Thyroid gland (tissue), 4 donors: Measurements from ENCODE around the gene THOC7. TPM values are rescaled to one million over a fixed set of nuclear protein-coding genes. Genes with fewer than 3 reads are reported as not detected.

ENCODE experiments used
- DNase-seq, 2 donors: peaks; one replicate each; pipeline ENCODE4 v3.0.0-alpha.2; 2019
- H3K27ac ChIP-seq, 3 donors: fragments of 200-600 bp; sonication (generic); 1 replicate in 2 of 3; 2 replicates in 1 of 3; pipeline ENCODE4 v1.5.1; 2016 to 2019; ENCODE audit warnings: mild to moderate bottlenecking in 1 of 3, moderate library complexity in 1 of 3
- H3K27me3 ChIP-seq: fragments of 200-600 bp; sonication (generic); one replicate; pipeline ENCODE4 v1.5.1; 2019
- H3K36me3 ChIP-seq, 2 donors: fragments of 200-600 bp; sonication (generic); one replicate each; pipeline ENCODE4 v1.5.1; 2016 to 2019
- H3K4me1 ChIP-seq, 2 donors: fragments of 200-600 bp; sonication (generic); one replicate each; pipeline ENCODE4 v1.5.1; 2017 to 2019
- H3K4me3 ChIP-seq, 3 donors: fragments of 200-600 bp; sonication (generic); replicated peaks in 1 of 3; 1 replicate in 2 of 3; 2 replicates in 1 of 3; pipeline ENCODE4 v1.5.1; 2016; ENCODE audit warnings: mild to moderate bottlenecking in 1 of 3
- H3K9me3 ChIP-seq: fragments of 200-600 bp; sonication (generic); one replicate; pipeline ENCODE4 v1.5.1; 2017
- POLR2A ChIP-seq, 2 donors: fragments of 450-650 bp; IDR thresholded peaks; one replicate each; pipeline ENCODE4 v1.6.1; 2017; ENCODE audit warnings: antibody characterized with exemption in 2 of 2, mild to moderate bottlenecking in 2 of 2, moderate library complexity in 1 of 2
- WGBS, 2 donors: methylation state at CpG; one replicate each; pipeline ENCODE4 v1.1.5; 2017; 5-methylcytosine and 5-hydroxymethylcytosine counted together
- intact Hi-C: fragments of 100-400 bp; cut with DNase I; formaldehyde crosslinking; loops from one replicate; pipeline ENCODE4 v1.15.1; 2023
- total RNA-seq, 4 donors: library from RNA; depleted of rRNA; stranded (reverse); fragments of >200 nt; gene quantifications; one replicate each; pipeline ENCODE4 v1.2.3, GENCODE V29; 2016
- TF ChIP-seq, protein P1 (sequence below), 6 experiments: fragments of 200-600 bp in 3 of 6; fragments of 450-650 bp in 3 of 6; sonication (generic) in 3 of 6; IDR thresholded peaks; one replicate each; pipeline ENCODE4 v1.5.1; 2016 to 2019; ENCODE audit warnings: antibody characterized with exemption in 6 of 6, mild to moderate bottlenecking in 2 of 6, inconsistent platforms in 1 of 6, moderate library complexity in 1 of 6

THOC7 gene
- total RNA-seq, 4 donors from 2014 or later: 39.7 to 80.9 (median 43.1) TPM

DNA sequence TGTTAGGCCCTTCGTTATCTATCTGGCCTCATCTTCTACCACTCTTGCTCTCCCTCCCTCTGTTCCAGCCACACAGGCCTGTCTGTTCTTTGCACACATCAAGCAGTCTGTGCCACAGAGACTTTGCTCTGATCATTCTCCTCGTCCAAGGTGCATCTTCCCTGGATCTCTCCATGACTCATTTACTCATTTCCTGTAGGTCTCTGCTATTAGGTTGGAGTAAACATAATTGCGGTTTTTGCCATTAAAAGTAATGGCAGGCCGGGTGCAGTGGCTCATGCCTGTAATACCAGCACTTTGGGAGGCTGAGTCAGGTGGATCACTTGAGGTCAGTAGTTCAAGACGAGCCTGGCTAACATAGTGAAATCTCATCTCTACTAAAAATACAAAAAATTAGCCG lies 54.0 kb downstream of the THOC7 start:
- WGBS, 2 donors: 88 to 94% methylated on average over 6 of the region's 6 CpGs
- Histone ChIP-seq H3K27ac (no peak overlapping the region), H3K9me3 (no peaks in the 10 kb centered on the region), H3K27me3 (no peaks in the 10 kb centered on the region), H3K4me3 (no peak overlapping the region), H3K4me1 (no peaks in the 10 kb centered on the region), H3K36me3 (no peaks in the 10 kb centered on the region)
- no peak for DNase-seq
- intact Hi-C loops: no loop called here
- no peak for TF ChIP-seq POLR2A (IDR thresholded peaks at IDR 0.05)
- TF ChIP-seq, protein P1, sequence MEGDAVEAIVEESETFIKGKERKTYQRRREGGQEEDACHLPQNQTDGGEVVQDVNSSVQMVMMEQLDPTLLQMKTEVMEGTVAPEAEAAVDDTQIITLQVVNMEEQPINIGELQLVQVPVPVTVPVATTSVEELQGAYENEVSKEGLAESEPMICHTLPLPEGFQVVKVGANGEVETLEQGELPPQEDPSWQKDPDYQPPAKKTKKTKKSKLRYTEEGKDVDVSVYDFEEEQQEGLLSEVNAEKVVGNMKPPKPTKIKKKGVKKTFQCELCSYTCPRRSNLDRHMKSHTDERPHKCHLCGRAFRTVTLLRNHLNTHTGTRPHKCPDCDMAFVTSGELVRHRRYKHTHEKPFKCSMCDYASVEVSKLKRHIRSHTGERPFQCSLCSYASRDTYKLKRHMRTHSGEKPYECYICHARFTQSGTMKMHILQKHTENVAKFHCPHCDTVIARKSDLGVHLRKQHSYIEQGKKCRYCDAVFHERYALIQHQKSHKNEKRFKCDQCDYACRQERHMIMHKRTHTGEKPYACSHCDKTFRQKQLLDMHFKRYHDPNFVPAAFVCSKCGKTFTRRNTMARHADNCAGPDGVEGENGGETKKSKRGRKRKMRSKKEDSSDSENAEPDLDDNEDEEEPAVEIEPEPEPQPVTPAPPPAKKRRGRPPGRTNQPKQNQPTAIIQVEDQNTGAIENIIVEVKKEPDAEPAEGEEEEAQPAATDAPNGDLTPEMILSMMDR (IDR thresholded peaks at IDR 0.05): no peak

DNA sequence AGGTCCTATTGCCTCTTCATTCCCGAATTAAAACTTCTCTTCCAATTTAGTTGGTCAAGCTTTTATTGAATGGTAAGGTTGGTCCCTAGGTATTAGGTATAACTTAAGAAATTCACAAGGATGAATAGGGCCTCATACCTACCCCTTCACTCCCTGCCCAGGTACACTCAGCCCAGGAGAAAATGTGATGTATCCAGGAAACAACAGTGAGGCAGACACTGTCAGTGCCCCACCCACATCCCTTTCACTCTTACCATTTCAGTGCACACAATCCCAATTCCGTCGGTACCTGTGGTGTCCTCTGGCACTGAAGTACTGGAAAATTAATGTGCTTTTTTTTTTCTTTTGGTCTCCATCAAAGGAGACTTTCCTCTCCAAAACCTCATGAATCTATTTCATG lies 55.0 kb downstream of the THOC7 start:
- Histone ChIP-seq H3K9me3 (no peaks in the 10 kb centered on the region), H3K27ac (no peak overlapping the region), H3K4me3 (no peak overlapping the region), H3K36me3 (no peaks in the 10 kb centered on the region), H3K27me3 (no peaks in the 10 kb centered on the region), H3K4me1 (no peaks in the 10 kb centered on the region)
- intact Hi-C loops: no loop called here
- WGBS, 2 donors: 80 to 82% methylated on average over 3 of the region's 3 CpGs
- DNase-seq: no peak
- TF ChIP-seq, protein P1 (IDR thresholded peaks at IDR 0.05): no peak
- TF ChIP-seq POLR2A (IDR thresholded peaks at IDR 0.05): no peak

DNA sequence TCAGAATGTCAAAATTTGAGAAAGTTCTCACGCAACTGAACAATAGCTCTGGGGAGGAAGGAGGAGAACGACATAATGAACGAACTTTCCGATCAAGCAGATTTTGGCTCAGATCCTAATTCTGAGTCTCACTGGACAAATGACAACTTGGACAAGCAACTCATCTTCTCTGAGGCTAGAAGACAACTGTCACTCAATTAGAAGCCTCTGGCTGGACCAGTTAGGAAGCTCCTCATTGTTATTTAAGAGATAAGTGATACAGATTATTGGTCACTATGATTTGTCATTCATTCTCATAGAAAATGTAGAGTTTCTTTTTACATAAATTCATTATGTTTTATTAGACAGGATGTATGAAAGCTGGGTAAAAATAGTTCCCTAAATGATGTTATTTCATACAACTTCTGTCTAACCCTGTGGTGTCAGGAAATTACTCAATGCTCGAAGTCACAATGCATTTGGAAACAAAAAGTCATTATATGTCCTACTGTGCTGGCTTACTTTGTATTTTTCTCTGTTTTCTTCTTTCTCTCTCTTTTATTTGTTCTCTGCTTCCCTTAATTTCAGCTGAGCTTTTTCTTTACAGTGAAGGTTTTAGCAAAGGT lies 55.5 kb downstream of the THOC7 start:
- Histone ChIP-seq H3K27me3 (no peaks in the 10 kb centered on the region), H3K36me3 (no peaks in the 10 kb centered on the region), H3K4me3 (no peak overlapping the region)

DNA sequence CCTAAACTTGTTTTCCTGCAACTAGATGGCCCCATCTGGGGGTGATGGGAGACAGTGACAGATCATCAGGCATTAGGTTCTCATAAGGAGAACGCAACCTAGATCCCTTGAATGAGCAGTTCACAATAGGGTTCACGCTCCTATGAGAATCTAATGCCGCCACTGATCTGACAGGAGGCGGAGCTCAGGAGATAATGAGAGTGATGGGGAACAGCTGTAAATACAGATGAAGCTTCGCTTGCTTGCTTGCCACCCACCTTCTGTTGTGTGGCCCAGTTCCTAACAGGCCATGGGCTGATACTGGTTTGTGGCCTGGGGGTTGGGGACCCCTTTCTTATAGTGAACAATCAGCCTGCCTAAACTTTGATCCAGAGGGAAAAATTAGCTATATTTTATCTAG lies 59.7 kb downstream of the THOC7 start:
- no peak for DNase-seq
- Histone ChIP-seq H3K4me3 (no peak overlapping the region), H3K9me3 (no peaks in the 10 kb centered on the region), H3K4me1 (no peaks in the 10 kb centered on the region), H3K36me3 (no peaks in the 10 kb centered on the region), H3K27me3 (no peaks in the 10 kb centered on the region), H3K27ac (no peak overlapping the region)
- intact Hi-C loops: no loop called here
- TF ChIP-seq POLR2A (IDR thresholded peaks at IDR 0.05): no peak
- TF ChIP-seq, protein P1 (IDR thresholded peaks at IDR 0.05): no peak
- WGBS, 2 donors: 84 to 91% methylated on average over 5 of the region's 5 CpGs

More for the DNA sequence above, 55.5 kb downstream of the THOC7 start:
- Histone ChIP-seq H3K9me3 (no peaks in the 10 kb centered on the region), H3K4me1 (no peaks in the 10 kb centered on the region), H3K27ac (no peak overlapping the region)
- 69 to 80% methylated on average over 5 of the region's 5 CpGs for WGBS, 2 donors
- intact Hi-C loops: no loop called here
- DNase-seq: no peak
- TF ChIP-seq, protein P1 (IDR thresholded peaks at IDR 0.05): no peak
- TF ChIP-seq POLR2A (IDR thresholded peaks at IDR 0.05): no peak

DNA sequence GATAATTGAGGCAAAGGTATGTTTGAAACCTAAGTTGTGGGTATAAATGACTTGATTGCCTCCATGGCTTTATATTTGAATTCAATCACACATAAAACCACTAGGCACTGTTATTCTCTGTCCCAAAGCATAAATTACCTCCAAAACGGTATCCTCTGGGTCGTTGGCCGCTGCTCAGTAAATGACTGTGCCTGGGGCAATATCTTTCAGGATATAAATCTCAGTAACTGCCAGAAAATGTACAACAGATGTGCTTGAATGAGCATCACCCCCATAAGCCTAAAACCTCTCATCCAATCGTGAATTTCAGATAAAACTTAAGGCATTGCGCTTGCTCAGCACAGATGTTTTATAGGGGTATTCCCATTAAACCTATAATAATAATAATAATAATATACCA lies 63.5 kb downstream of the THOC7 start:
- no peak overlapping the region for H3K27ac ChIP-seq
- no peak overlapping the region for H3K4me3 ChIP-seq
- no peaks in the 10 kb centered on the region for H3K9me3 ChIP-seq
- DNase-seq: no peak
- intact Hi-C loops: no loop called here
- no peaks in the 10 kb centered on the region for H3K36me3 ChIP-seq
- 82 to 91% methylated on average over 5 of the region's 5 CpGs for WGBS, 2 donors
- H3K4me1 ChIP-seq: no peaks in the 10 kb centered on the region
- H3K27me3 ChIP-seq: no peaks in the 10 kb centered on the region
- TF ChIP-seq POLR2A (IDR thresholded peaks at IDR 0.05): no peak
- TF ChIP-seq, protein P1 (IDR thresholded peaks at IDR 0.05): no peak
